OCI-LY1 (cell line): ENCODE results near the gene SUPT4H1.

Experiments used
- H2AFZ ChIP-seq: fragments of 200-600 bp; sonication (generic), shearing (Covaris generic); 2 replicates; pipeline ENCODE4 v1.6.0; 2014; ENCODE audit warnings: antibody characterized with exemption, mild to moderate bottlenecking, low read length
- H3F3A ChIP-seq: fragments of 200-600 bp; sonication (generic), shearing (Covaris generic); 2 replicates; pipeline ENCODE4 v1.6.0; 2014; ENCODE audit warnings: mild to moderate bottlenecking, antibody characterized with exemption, low read length, moderate library complexity; ENCODE audit not compliant: insufficient read depth
- H3K27ac ChIP-seq: fragments of 200-600 bp; sonication (generic); 2 replicates; pipeline ENCODE4 v1.5.1; 2014; ENCODE audit warnings: low read length, mixed run types, mild to moderate bottlenecking, low read depth; ENCODE audit not compliant: poor library complexity, severe bottlenecking
- H3K27me3 ChIP-seq: fragments of 200-600 bp; sonication (generic); 2 replicates; pipeline ENCODE4 v1.6.0; 2014; ENCODE audit warnings: antibody characterized with exemption, mild to moderate bottlenecking, low read length, moderate library complexity; ENCODE audit not compliant: insufficient read depth
- H3K36me3 ChIP-seq: fragments of 200-600 bp; sonication (generic); 2 replicates; pipeline ENCODE4 v1.6.1; 2014; ENCODE audit warnings: mild to moderate bottlenecking, antibody characterized with exemption, low read length, moderate library complexity, mixed read lengths; ENCODE audit not compliant: insufficient read depth
- H3K4me1 ChIP-seq: fragments of 200-600 bp; sonication (generic); 2 replicates; pipeline ENCODE4 v1.5.1; 2014; ENCODE audit warnings: mild to moderate bottlenecking, low read length, moderate library complexity; ENCODE audit not compliant: insufficient read depth, severe bottlenecking
- H3K4me2 ChIP-seq: fragments of 200-600 bp; sonication (generic), shearing (Covaris generic); 2 replicates; pipeline ENCODE4 v1.6.1; 2014; ENCODE audit warnings: low read length
- H3K4me3 ChIP-seq: fragments of 200-600 bp; sonication (generic); 2 replicates; pipeline ENCODE4 v1.5.1; 2014; ENCODE audit warnings: low read length, low read depth, mild to moderate bottlenecking, mixed read lengths; ENCODE audit not compliant: poor library complexity, severe bottlenecking
- H3K79me2 ChIP-seq: fragments of 200-600 bp; shearing (Covaris generic); 2 replicates; pipeline ENCODE4 v1.6.1; 2016; ENCODE audit warnings: mixed run types, low read length, mixed read lengths; ENCODE audit not compliant: insufficient read depth
- H3K9ac ChIP-seq: fragments of 200-600 bp; sonication (generic), shearing (Covaris generic); 2 replicates; pipeline ENCODE4 v1.6.1; 2014; ENCODE audit warnings: mild to moderate bottlenecking, low read length, mixed read lengths
- H3K9me2 ChIP-seq: fragments of 200-600 bp; sonication (generic), shearing (Covaris generic); 2 replicates; pipeline ENCODE4 v1.6.1; 2014; ENCODE audit warnings: low read depth, mild to moderate bottlenecking, low read length, mixed read lengths
- H3K9me3 ChIP-seq: fragments of 200-600 bp; shearing (Covaris generic); 2 replicates; pipeline ENCODE4 v1.6.1; 2014; ENCODE audit warnings: low read length, mixed read lengths
- H4K20me1 ChIP-seq: fragments of 200-600 bp; sonication (generic), shearing (Covaris generic); 2 replicates; pipeline ENCODE4 v1.6.0; 2016; ENCODE audit warnings: mild to moderate bottlenecking, low read length; ENCODE audit not compliant: insufficient read depth
- EZH2 ChIP-seq: fragments of 200-600 bp; sonication (generic), shearing (Covaris generic); IDR thresholded peaks from 2 replicates; pipeline ENCODE4 v1.8.0; 2017; ENCODE audit warnings: borderline replicate concordance, mixed run types, mild to moderate bottlenecking, antibody characterized with exemption, low read length, moderate library complexity, mixed read lengths
- TF ChIP-seq, protein P1 (sequence below): fragments of 200-600 bp; sonication (generic), shearing (Covaris generic); IDR thresholded peaks from 2 replicates; pipeline ENCODE4 v1.5.1; 2017; ENCODE audit warnings: mild to moderate bottlenecking, antibody characterized with exemption, low read length, moderate library complexity, mixed read lengths

SUPT4H1 gene

DNA sequence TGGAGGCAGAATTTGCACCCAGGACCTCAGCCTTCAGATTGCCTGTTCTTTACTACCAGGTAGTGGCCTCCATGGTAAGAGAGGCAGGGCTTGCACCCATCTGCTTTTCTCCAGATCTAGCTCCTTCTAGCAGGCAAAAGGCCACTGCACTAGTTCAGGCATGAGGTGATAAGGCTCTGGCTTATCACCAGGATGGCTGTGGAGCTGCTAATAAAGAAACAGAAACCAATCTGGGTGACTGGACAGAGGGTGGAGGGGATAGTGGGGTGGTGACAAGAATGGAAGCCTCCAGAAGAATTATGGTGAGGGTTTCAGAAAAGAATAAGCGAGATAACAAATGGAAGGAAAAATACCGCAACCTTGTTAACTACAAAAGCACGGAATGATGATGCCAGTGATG, 15.5 kb upstream of the SUPT4H1 start:
- Histone ChIP-seq H3K79me2 (no peaks in the 10 kb centered on the region), H3K27me3 (peaks cover 3% of the 10 kb centered on the region; the same call in 1 of the 2 replicates), H2AFZ (no peak overlapping the region), H3K4me2 (no peak overlapping the region), H3K4me3 (no peak overlapping the region), H3K9me2 (no peaks in the 10 kb centered on the region), H3F3A (no peaks in the 10 kb centered on the region), H3K9ac (no peak overlapping the region), H3K4me1 (no peaks in the 10 kb centered on the region), H4K20me1 (no peaks in the 10 kb centered on the region), H3K36me3 (no peaks in the 10 kb centered on the region), H3K27ac (no peak overlapping the region), H3K9me3 (no peaks in the 10 kb centered on the region)
- TF ChIP-seq, protein P1, sequence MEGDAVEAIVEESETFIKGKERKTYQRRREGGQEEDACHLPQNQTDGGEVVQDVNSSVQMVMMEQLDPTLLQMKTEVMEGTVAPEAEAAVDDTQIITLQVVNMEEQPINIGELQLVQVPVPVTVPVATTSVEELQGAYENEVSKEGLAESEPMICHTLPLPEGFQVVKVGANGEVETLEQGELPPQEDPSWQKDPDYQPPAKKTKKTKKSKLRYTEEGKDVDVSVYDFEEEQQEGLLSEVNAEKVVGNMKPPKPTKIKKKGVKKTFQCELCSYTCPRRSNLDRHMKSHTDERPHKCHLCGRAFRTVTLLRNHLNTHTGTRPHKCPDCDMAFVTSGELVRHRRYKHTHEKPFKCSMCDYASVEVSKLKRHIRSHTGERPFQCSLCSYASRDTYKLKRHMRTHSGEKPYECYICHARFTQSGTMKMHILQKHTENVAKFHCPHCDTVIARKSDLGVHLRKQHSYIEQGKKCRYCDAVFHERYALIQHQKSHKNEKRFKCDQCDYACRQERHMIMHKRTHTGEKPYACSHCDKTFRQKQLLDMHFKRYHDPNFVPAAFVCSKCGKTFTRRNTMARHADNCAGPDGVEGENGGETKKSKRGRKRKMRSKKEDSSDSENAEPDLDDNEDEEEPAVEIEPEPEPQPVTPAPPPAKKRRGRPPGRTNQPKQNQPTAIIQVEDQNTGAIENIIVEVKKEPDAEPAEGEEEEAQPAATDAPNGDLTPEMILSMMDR, result no peak

DNA sequence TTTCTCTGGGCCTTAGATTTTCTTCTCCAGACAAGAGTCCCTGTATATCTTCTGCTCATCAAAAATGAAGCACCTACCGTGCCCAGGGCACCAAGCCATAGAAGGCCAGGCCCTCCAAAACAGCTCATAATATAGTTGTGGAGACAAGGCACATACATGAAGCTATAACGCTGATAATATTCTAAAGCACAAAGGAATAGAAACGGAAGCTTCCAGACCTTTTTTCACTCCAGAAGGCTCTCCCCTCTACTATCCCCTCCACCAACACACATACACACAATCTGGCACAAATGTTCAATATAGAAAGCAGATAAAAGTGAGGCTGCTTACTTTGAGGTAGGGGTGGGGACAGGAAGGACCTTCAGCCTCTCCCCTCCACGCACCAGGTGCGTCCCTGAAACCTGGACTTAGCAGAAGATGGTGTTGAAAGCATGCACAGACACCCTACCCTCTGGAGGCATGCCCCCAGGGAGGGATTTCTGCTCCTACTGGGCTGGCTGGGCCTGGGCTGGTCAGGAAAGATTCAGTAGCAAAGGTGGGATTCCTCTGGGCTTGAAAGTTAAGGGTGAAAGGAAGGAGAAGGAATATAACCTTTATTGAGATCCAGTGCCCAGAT, 14.1 kb upstream of the SUPT4H1 start:
- H2AFZ ChIP-seq, result no peak overlapping the region
- H3K9me3 ChIP-seq, result no peaks in the 10 kb centered on the region
- H3F3A ChIP-seq, result no peaks in the 10 kb centered on the region
- H3K4me1 ChIP-seq, result no peaks in the 10 kb centered on the region
- no peak overlapping the region for H3K9ac ChIP-seq
- H3K79me2 ChIP-seq, result no peaks in the 10 kb centered on the region
- H3K4me2 ChIP-seq, result no peak overlapping the region
- TF ChIP-seq, protein P1, result no peak
- TF ChIP-seq EZH2, result no peak
- no peaks in the 10 kb centered on the region for H3K36me3 ChIP-seq
- peaks cover 3% of the 10 kb centered on the region; the same call in 1 of the 2 replicates for H3K27me3 ChIP-seq
- no peaks in the 10 kb centered on the region for H3K9me2 ChIP-seq
- H4K20me1 ChIP-seq, result no peaks in the 10 kb centered on the region
- H3K27ac ChIP-seq, result no peak overlapping the region
- no peak overlapping the region for H3K4me3 ChIP-seq

DNA sequence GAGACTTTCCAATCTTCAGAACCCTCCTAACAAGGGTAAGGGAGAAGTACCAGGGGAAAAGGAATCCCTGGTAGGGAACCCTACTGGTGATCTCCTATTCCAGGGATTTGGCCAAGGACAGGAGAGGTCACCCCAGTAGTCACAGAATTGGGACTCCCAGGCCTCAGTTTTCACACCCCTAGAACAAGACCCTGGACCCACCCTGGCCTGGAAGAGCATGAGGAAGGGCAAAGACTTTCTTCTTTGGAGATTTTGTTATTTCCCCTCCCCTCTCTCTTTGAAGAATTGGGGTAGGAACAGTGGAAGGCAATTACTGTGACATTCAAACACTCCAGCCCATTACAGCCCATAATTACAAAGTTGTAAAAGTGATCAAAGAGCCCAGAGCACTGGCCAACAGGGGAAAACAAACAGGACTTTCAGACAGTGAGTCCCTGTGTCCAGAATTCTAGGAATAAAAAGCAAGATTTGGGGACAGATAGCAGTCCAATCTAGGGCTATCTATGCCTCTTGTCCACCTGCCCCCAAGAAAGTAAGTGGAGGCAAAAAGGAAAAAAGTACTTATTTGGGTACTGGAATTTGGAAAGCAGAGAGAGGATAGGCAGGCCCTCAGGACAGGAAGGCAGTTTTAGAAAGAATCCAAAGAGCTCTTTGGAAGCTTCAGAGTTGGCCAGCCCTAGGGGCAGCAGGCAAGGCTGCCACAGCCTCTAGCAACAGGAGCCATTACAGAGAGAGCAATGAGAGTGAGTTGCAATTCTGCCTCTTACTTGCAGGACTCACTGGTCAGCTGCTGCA, 13.4 kb upstream of the SUPT4H1 start:
- Histone ChIP-seq H3K9me2 (no peaks in the 10 kb centered on the region), H3K4me1 (no peaks in the 10 kb centered on the region), H3K79me2 (no peaks in the 10 kb centered on the region)

More for the DNA sequence above, 13.4 kb upstream of the SUPT4H1 start:
- Histone ChIP-seq H3K27ac (no peak overlapping the region), H3K9ac (no peak overlapping the region), H4K20me1 (no peaks in the 10 kb centered on the region), H3K4me3 (no peak overlapping the region), H3K9me3 (no peaks in the 10 kb centered on the region), H3K36me3 (no peaks in the 10 kb centered on the region), H3F3A (no peaks in the 10 kb centered on the region), H2AFZ (no peak overlapping the region), H3K27me3 (peaks cover 3% of the 10 kb centered on the region; the same call in 1 of the 2 replicates), H3K4me2 (no peak overlapping the region)
- TF ChIP-seq EZH2, result no peak
- TF ChIP-seq, protein P1, result no peak
